H1 (cell line): Measurements from ENCODE around the gene KCNB1. TPM values are rescaled to one million over a fixed set of nuclear protein-coding genes. Genes with fewer than 3 reads are reported as not detected.

Experiments used
- CTCF ChIA-PET: fragments of 300-600 bp; sonication (Branson Sonifier 250); formaldehyde crosslinking; loops from one replicate; lab custom pipeline; 2021; ENCODE audit not compliant: partially characterized antibody; lab: Charles Lee
- POLR2A ChIA-PET: fragments of 300-600 bp; sonication (Branson Sonifier 250); formaldehyde crosslinking; loops from one replicate; lab custom pipeline; 2021; ENCODE audit warnings: inconsistent platforms; ENCODE audit not compliant: partially characterized antibody; lab: Charles Lee
- DNase-seq, 2 experiments: peaks; one replicate each; pipeline versions ENCODE4 v3.0.0 to v3.0.0-alpha.2; 2010 to 2022; ENCODE audit warnings: low spot score in 2 of 2, low read depth in 1 of 2, mixed read lengths in 1 of 2
- FAIRE-seq: peaks from 2 replicates; lab custom pipeline; 2011; peaks lifted over from hg19 to GRCh38; lab: Jason Lieb, UNC
- H2AFZ ChIP-seq: 2 replicates; pipeline ENCODE4 v1.8.1; 2012; ENCODE audit warnings: low read length, inconsistent platforms
- H2AK5ac ChIP-seq: 2 replicates; pipeline ENCODE4 v1.6.1; 2013; ENCODE audit warnings: low read depth, low read length
- H2BK120ac ChIP-seq: replicated peaks from 2 replicates; pipeline ENCODE3; 2013; ENCODE audit warnings: low read depth, low read length, inconsistent platforms
- H2BK12ac ChIP-seq: 2 replicates; pipeline ENCODE4 v1.6.1; 2013; ENCODE audit warnings: low read depth, low read length
- H2BK15ac ChIP-seq: 2 replicates; pipeline ENCODE4 v1.6.1; 2013; ENCODE audit warnings: low read length
- H2BK20ac ChIP-seq: 2 replicates; pipeline ENCODE4 v1.6.1; 2013; ENCODE audit warnings: low read length
- H2BK5ac ChIP-seq: 2 replicates; pipeline ENCODE4 v1.6.1; 2013; ENCODE audit warnings: low read depth, low read length
- H3K14ac ChIP-seq: 2 replicates; pipeline ENCODE4 v1.6.1; 2013; ENCODE audit warnings: inconsistent platforms; ENCODE audit not compliant: insufficient read length
- H3K18ac ChIP-seq: 2 replicates; pipeline ENCODE4 v1.6.1; 2013; ENCODE audit warnings: low read length; ENCODE audit errors: extremely low read depth
- H3K23ac ChIP-seq: 2 replicates; pipeline ENCODE4 v1.6.1; 2013; ENCODE audit warnings: inconsistent platforms; ENCODE audit not compliant: insufficient read length
- H3K23me2 ChIP-seq: 2 replicates; pipeline ENCODE4 v1.6.1; 2013; ENCODE audit warnings: low read depth, low read length
- H3K27ac ChIP-seq: 2 replicates; pipeline ENCODE4 v1.6.1; 2011; ENCODE audit warnings: low read depth, low read length, inconsistent platforms
- H3K27me3 ChIP-seq, 4 experiments: replicated peaks in 1 of 4; 1 replicate in 1 of 4; 2 replicates in 3 of 4; pipeline versions ENCODE4 v1.6.1 to v1.8.1; 2011 to 2013; ENCODE audit warnings: low read length in 3 of 4, mild to moderate bottlenecking in 3 of 4, inconsistent platforms in 2 of 4, mixed read lengths in 2 of 4, moderate library complexity in 1 of 4; ENCODE audit not compliant: control insufficient read depth in 3 of 4, insufficient read depth in 3 of 4; ENCODE audit errors: extremely low read depth in 1 of 4
- H3K36me3 ChIP-seq, 4 experiments: 2 replicates each; pipeline versions ENCODE4 v1.6.1 to v1.8.1; 2011 to 2013; ENCODE audit warnings: mild to moderate bottlenecking in 4 of 4, low read length in 3 of 4, moderate library complexity in 2 of 4, control low read depth in 1 of 4, inconsistent platforms in 1 of 4; ENCODE audit not compliant: insufficient read depth in 4 of 4, control insufficient read depth in 2 of 4
- H3K4ac ChIP-seq: replicated peaks from 2 replicates; pipeline ENCODE3; 2013; ENCODE audit warnings: low read length, low read depth, mixed read lengths, inconsistent platforms; ENCODE audit not compliant: insufficient read length
- H3K4me1 ChIP-seq, 4 experiments: replicated peaks in 1 of 4; 1 replicate in 1 of 4; 2 replicates in 3 of 4; pipeline versions ENCODE4 v1.6.1 to v1.8.1; 2011 to 2013; ENCODE audit warnings: low read length in 3 of 4, inconsistent platforms in 2 of 4, mixed read lengths in 1 of 4; ENCODE audit not compliant: insufficient read depth in 4 of 4, control insufficient read depth in 3 of 4
- H3K4me2 ChIP-seq, 2 experiments: 2 replicates each; pipeline versions ENCODE4 v1.6.1 to v1.8.1; 2011 to 2013; ENCODE audit warnings: low read depth in 2 of 2, low read length in 2 of 2, control low read depth in 1 of 2, inconsistent platforms in 1 of 2, mild to moderate bottlenecking in 1 of 2; ENCODE audit not compliant: insufficient read depth in 1 of 2
- H3K4me3 ChIP-seq, 4 experiments: fragments of 200-600, 300-600 bp in 1 of 4; sonication (generic), shearing (Covaris generic), sonication (Bioruptor Twin) in 1 of 4; 2 replicates each; pipeline versions ENCODE4 v1.5.1 to v1.8.1; 2011 to 2016; ENCODE audit warnings: low read length in 4 of 4, low read depth in 3 of 4, control low read depth in 2 of 4, inconsistent platforms in 2 of 4, mild to moderate bottlenecking in 2 of 4, mixed read lengths in 1 of 4, moderate library complexity in 1 of 4; ENCODE audit not compliant: insufficient read depth in 2 of 4; ENCODE audit errors: extremely low read depth in 1 of 4
- H3K56ac ChIP-seq: replicated peaks from 2 replicates; pipeline ENCODE3; 2013; ENCODE audit warnings: low read depth, mild to moderate bottlenecking, mixed read lengths, low read length, inconsistent platforms; ENCODE audit not compliant: insufficient read length
- H3K79me1 ChIP-seq: 2 replicates; pipeline ENCODE4 v1.6.1; 2013; ENCODE audit warnings: low read depth, low read length, control low read depth
- H3K79me2 ChIP-seq, 2 experiments: 2 replicates each; pipeline versions ENCODE4 v1.6.1 to v1.8.1; 2012 to 2013; ENCODE audit warnings: low read length in 2 of 2, mild to moderate bottlenecking in 2 of 2, inconsistent platforms in 1 of 2; ENCODE audit not compliant: insufficient read depth in 2 of 2, control insufficient read depth in 1 of 2
- H3K9ac ChIP-seq, 4 experiments: replicated peaks in 1 of 4; 1 replicate in 1 of 4; 2 replicates in 3 of 4; pipeline versions ENCODE4 v1.6.1 to v1.8.1; 2011 to 2013; ENCODE audit warnings: low read depth in 3 of 4, low read length in 3 of 4, control low read depth in 2 of 4, mild to moderate bottlenecking in 2 of 4, moderate library complexity in 2 of 4, inconsistent platforms in 1 of 4; ENCODE audit errors: extremely low read depth in 1 of 4
- H3K9me3 ChIP-seq, 2 experiments: 2 replicates each; pipeline versions ENCODE4 v1.6.1 to v1.8.1; 2012 to 2013; ENCODE audit warnings: mild to moderate bottlenecking in 2 of 2, moderate library complexity in 2 of 2, control low read depth in 1 of 2, inconsistent platforms in 1 of 2, low read depth in 1 of 2, low read length in 1 of 2, mixed read lengths in 1 of 2; ENCODE audit not compliant: insufficient read depth in 2 of 2
- H4K20me1 ChIP-seq, 2 experiments: replicated peaks in 1 of 2; 2 replicates each; pipeline versions ENCODE3 to v1.8.1; 2011 to 2013; ENCODE audit warnings: inconsistent platforms in 2 of 2, low read length in 2 of 2, mild to moderate bottlenecking in 1 of 2; ENCODE audit not compliant: insufficient read depth in 2 of 2, control insufficient read depth in 1 of 2
- H4K5ac ChIP-seq: 2 replicates; pipeline ENCODE4 v1.6.1; 2013; ENCODE audit warnings: low read length, low read depth, mixed read lengths, inconsistent platforms; ENCODE audit not compliant: insufficient read length
- H4K8ac ChIP-seq: 2 replicates; pipeline ENCODE4 v1.8.0; 2013; ENCODE audit warnings: mild to moderate bottlenecking, moderate library complexity, low read length, inconsistent platforms; ENCODE audit not compliant: insufficient read depth; ENCODE audit errors: extremely low read depth
- H4K91ac ChIP-seq: replicated peaks from 2 replicates; pipeline ENCODE3; 2013; ENCODE audit warnings: low read length, mixed read lengths, inconsistent platforms; ENCODE audit not compliant: insufficient read length
- BRCA1 ChIP-seq: IDR thresholded peaks from 2 replicates; pipeline ENCODE4 v1.6.1; 2012; ENCODE audit warnings: low read depth, low read length, improper control_type of control experiment
- CTCF ChIP-seq, 3 experiments: IDR thresholded peaks; 1 replicate in 2 of 3; 2 replicates in 1 of 3; pipeline versions ENCODE4 v1.5.1 to v1.6.1; 2011; ENCODE audit warnings: low read length in 3 of 3, mild to moderate bottlenecking in 3 of 3, inconsistent platforms in 2 of 3, low read depth in 1 of 3, moderate library complexity in 1 of 3; ENCODE audit not compliant: insufficient read depth in 1 of 3; ENCODE audit errors: control extremely low read depth in 1 of 3
- NRF1 ChIP-seq: IDR thresholded peaks from 2 replicates; pipeline ENCODE4 v1.6.1; 2011; ENCODE audit warnings: mild to moderate bottlenecking, low read depth, low read length, improper control_type of control experiment
- RAD21 ChIP-seq, 2 experiments: IDR thresholded peaks in 1 of 2; conservative IDR thresholded peaks in 1 of 2; 2 replicates each; pipeline ENCODE4 v1.6.1; 2011; ENCODE audit warnings: low read depth in 2 of 2, low read length in 2 of 2, improper control_type of control experiment in 1 of 2, inconsistent platforms in 1 of 2, mild to moderate bottlenecking in 1 of 2, moderate library complexity in 1 of 2
- RNF2 ChIP-seq: fragments of 200-900, 300-1000 bp; sonication (generic); IDR thresholded peaks from 2 replicates; pipeline ENCODE4 v1.7.1; 2016; ENCODE audit warnings: borderline replicate concordance, low read depth, mild to moderate bottlenecking, antibody characterized with exemption, low read length; ENCODE audit not compliant: poor library complexity, severe bottlenecking; ENCODE audit errors: missing control alignments
- SIX5 ChIP-seq: IDR thresholded peaks from 2 replicates; pipeline ENCODE4 v1.6.1; 2011; ENCODE audit warnings: mild to moderate bottlenecking, low read depth, low read length
- SP1 ChIP-seq: IDR thresholded peaks from 2 replicates; pipeline ENCODE4 v1.6.1; 2011; ENCODE audit warnings: low read depth, low read length
- USF2 ChIP-seq: IDR thresholded peaks from 2 replicates; pipeline ENCODE4 v1.6.1; 2011; ENCODE audit warnings: low read length, improper control_type of control experiment
- WGBS, 2 experiments: shearing (Covaris generic) in 1 of 2; methylation state at CpG; one replicate each; pipeline versions ENCODE4 v1.1.6 to v1.1.7; 2013 to 2015; ENCODE audit warnings: low lambda C conversion rate in 2 of 2, mixed read lengths in 2 of 2, inconsistent platforms in 1 of 2, low coverage in 1 of 2, missing lambda C conversion rate in 1 of 2; ENCODE audit not compliant: insufficient replicate concordance in 2 of 2, insufficient coverage in 1 of 2, insufficient read length in 1 of 2; ENCODE audit errors: extremely low coverage in 1 of 2, missing lambda C conversion rate in 1 of 2; 5-methylcytosine and 5-hydroxymethylcytosine counted together
- polyA plus RNA-seq, 7 experiments: library from polyadenylated mRNA; depleted of rRNA in 3 of 7; stranded (reverse) in 5 of 7; unstranded in 2 of 7; fragments of >200 nt in 5 of 7; fragments of 200-250 nt in 2 of 7; gene quantifications; 1 replicate in 5 of 7; 2 replicates in 1 of 7; 4 replicates in 1 of 7; pipeline versions ENCODE4 v1.2.1 to v1.2.3, GENCODE V29; 2011 to 2013; ENCODE audit warnings: missing spikeins in 2 of 7, mixed read lengths in 2 of 7
- total RNA-seq: library from RNA; stranded (reverse); fragmentation: NEBNext Ultra II Directional; extraction: Animal tissue kit (Norgen Biotek cat#: 25700); gene quantifications from 2 replicates; pipeline ENCODE4 v1.2.1, GENCODE V29; 2021
- TF ChIP-seq, protein P1 (sequence below): IDR thresholded peaks from 2 replicates; pipeline ENCODE4 v1.6.1; 2012; ENCODE audit warnings: inconsistent platforms

Gene KCNB1
- total and polyA plus RNA-seq, 2 of the 8 experiments (the other 6 are each of a cell fraction or from before 2014, with no cell fraction given) = 0.58 to 0.67 TPM

DNA sequence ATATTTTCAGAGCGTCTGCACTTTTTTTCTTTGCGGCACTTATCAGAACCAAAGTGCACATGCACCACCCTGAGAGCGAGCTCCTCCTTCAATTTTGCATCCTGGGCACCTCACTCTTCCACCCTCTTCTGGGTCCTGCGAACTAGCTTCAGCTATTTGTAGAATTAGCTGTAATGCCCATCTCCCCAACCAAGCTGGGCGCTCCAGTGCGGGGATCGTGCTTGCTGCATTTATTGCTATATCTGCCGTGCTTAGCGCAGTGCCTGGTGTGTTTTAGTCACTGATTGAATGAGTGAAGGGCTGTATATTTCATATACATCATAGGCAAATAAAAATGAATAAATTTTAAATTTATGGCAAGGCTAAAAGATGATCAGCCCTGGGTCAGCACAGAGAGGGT is 75.8 kb downstream of the KCNB1 start:
- H3K4ac ChIP-seq = no peak overlapping the region
- H3K4me2 ChIP-seq = no peak overlapping the region
- H3K23ac ChIP-seq = no peak overlapping the region
- no peak overlapping the region for H3K14ac ChIP-seq
- H4K8ac ChIP-seq = no peak overlapping the region
- FAIRE-seq = no peak
- no peak overlapping the region for H2BK5ac ChIP-seq
- no peak overlapping the region for H2BK120ac ChIP-seq
- no peaks in the 10 kb centered on the region for H3K79me1 ChIP-seq
- no peak overlapping the region for H4K91ac ChIP-seq
- no peaks in the 10 kb centered on the region for H3K27me3 ChIP-seq
- H4K5ac ChIP-seq = no peak overlapping the region
- no peak overlapping the region for H3K18ac ChIP-seq
- no peak overlapping the region for H3K9ac ChIP-seq
- no peaks in the 10 kb centered on the region for H4K20me1 ChIP-seq
- H2BK20ac ChIP-seq = no peak overlapping the region
- no peak overlapping the region for H3K56ac ChIP-seq
- H3K4me1 ChIP-seq = peaks cover 0 to 6% (median 0%) of the 10 kb centered on the region in 4 experiments; a peak in 2 of 7 replicates
- no peak overlapping the region for H3K27ac ChIP-seq
- no peaks in the 10 kb centered on the region for H3K36me3 ChIP-seq
- 83% methylated on average over 9 of the region's 9 CpGs; no CpG with 5 or more reads in 1 of the 2 experiments for WGBS, 2 experiments
- H2BK15ac ChIP-seq = no peak overlapping the region
- H3K9me3 ChIP-seq = no peaks in the 10 kb centered on the region
- H3K79me2 ChIP-seq = no peaks in the 10 kb centered on the region
- H3K23me2 ChIP-seq = no peaks in the 10 kb centered on the region
- ChIA-PET CTCF (interaction anchor here (1.1 to 2.6 kb wide), 6 partner anchors 10 to 100 kb away, joined by 3 to 22 read pairs (median 4); no protein-coding TSS in a partner anchor), POLR2A (no interaction called here)
- no peak overlapping the region for H3K4me3 ChIP-seq
- no peak for DNase-seq
- no peak overlapping the region for H2BK12ac ChIP-seq
- H2AFZ ChIP-seq = no peak overlapping the region
- no peak overlapping the region for H2AK5ac ChIP-seq
- TF ChIP-seq, protein P1, sequence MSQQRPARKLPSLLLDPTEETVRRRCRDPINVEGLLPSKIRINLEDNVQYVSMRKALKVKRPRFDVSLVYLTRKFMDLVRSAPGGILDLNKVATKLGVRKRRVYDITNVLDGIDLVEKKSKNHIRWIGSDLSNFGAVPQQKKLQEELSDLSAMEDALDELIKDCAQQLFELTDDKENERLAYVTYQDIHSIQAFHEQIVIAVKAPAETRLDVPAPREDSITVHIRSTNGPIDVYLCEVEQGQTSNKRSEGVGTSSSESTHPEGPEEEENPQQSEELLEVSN = no peak
- TF ChIP-seq USF2 (no peak), SP1 (no peak), BRCA1 (no peak), SIX5 (no peak), CTCF (IDR thresholded peaks at IDR 0.05; ENCODE audit: control extremely low read depth in 1 of 3, insufficient read depth in 1 of 3, low read depth in 1 of 3, low read length in 3 of 3) (no peak), RNF2 (no peak), NRF1 (no peak), RAD21 (IDR thresholded peaks at IDR 0.05 in 1 of 2, conservative IDR thresholded peaks at IDR 0.05 in 1 of 2; ENCODE audit: low read depth in 2 of 2, low read length in 2 of 2) (no peak)
